ENCODE results near the gene TCF7L2.

The TCF7L2 gene

DNA sequence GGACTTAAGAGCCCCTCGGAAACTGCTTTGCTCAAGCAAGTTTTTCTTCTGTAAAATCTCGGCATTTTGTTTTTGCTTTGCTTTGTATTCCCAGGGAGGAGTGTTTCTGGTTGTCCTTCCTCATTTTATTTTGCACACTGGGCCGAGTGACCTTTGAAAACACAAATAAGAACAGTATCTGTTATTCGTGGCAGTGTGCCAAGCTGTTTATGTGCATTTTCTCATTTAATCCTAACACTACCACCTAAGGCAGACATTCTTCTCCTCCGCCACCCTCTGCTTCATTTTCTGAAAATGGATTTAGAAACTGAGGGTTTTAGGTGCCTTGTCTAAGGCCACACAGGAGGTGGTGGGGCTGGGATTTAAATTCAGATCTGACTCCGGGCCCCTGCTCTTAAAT lies 218.5 kb downstream of the TCF7L2 start:
- Histone ChIP-seq H3K27me3 (replicated peaks in 2 of 5; ENCODE audit: control insufficient read depth in 4 of 5, insufficient read depth in 5 of 5, low read length in 4 of 5) (no peaks in the 10 kb centered on the region), H3K9me3 (ENCODE audit: control extremely low read depth in 1 of 5, control insufficient read depth in 4 of 5, insufficient read depth in 2 of 5, low read depth in 1 of 5, low read length in 4 of 5) (no peaks in the 10 kb centered on the region), H3K27ac (ENCODE audit: insufficient read depth in 1 of 2, low read depth in 1 of 2, low read length in 2 of 2, poor library complexity in 1 of 2, severe bottlenecking in 2 of 2) (no peak overlapping the region), H3K4me1 (ENCODE audit: control extremely low read depth in 1 of 4, control insufficient read depth in 4 of 4, insufficient read depth in 4 of 4, low read length in 3 of 4) (peaks cover 0 to 21% (median 15%) of the 10 kb centered on the region in 4 experiments), H3K36me3 (ENCODE audit: control insufficient read depth in 4 of 4, insufficient read depth in 4 of 4, low read length in 3 of 4) (peaks cover 0 to 9% (median 2%) of the 10 kb centered on the region in 4 experiments), H3K4me3 (ENCODE audit: control insufficient read depth in 1 of 7, extremely low read depth in 1 of 7, insufficient read depth in 4 of 7, low read depth in 2 of 7, low read length in 6 of 7) (no peak overlapping the region)
- ChIA-PET POLR2A (no interaction called here), CTCF (no interaction called here)
- 94% methylated on average over 5 of the region's 6 CpGs for WGBS (ENCODE audit: insufficient coverage)
- DNase-seq = no peak

DNA sequence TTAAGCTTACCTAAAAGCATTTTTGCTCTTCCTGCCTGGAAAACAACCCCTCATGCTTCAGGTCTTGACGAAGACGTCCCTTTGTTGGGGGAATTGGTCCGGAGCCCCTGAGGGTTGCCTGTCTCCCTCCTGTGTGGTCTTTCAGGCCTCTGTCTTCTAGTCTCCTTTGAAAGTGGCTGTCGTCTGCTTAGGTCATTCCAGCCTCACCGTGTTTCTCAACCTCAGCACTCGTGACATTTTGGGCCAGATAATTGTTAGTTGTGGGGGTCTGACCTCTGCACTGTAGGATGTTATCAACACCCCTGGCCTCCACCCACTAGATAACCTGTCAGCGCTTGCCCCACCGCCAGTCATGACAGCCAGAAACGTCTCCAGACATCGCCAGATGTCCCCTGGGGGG lies 219.1 kb downstream of the TCF7L2 start:
- CTCF ChIA-PET = no interaction called here
- H3K27me3 ChIP-seq (replicated peaks in 2 of 5; ENCODE audit: control insufficient read depth in 4 of 5, insufficient read depth in 5 of 5, low read length in 4 of 5) = no peaks in the 10 kb centered on the region
- H3K4me3 ChIP-seq (ENCODE audit: control insufficient read depth in 1 of 7, extremely low read depth in 1 of 7, insufficient read depth in 4 of 7, low read depth in 2 of 7, low read length in 6 of 7) = no peak overlapping the region
- H3K36me3 ChIP-seq (ENCODE audit: control insufficient read depth in 4 of 4, insufficient read depth in 4 of 4, low read length in 3 of 4) = peaks cover 0 to 7% (median 2%) of the 10 kb centered on the region in 4 experiments
- H3K27ac ChIP-seq (ENCODE audit: insufficient read depth in 1 of 2, low read depth in 1 of 2, low read length in 2 of 2, poor library complexity in 1 of 2, severe bottlenecking in 2 of 2) = no peak overlapping the region
- WGBS (ENCODE audit: insufficient coverage) = 96% methylated on average over 7 of the region's 10 CpGs
- no peaks in the 10 kb centered on the region for H3K9me3 ChIP-seq (ENCODE audit: control extremely low read depth in 1 of 5, control insufficient read depth in 4 of 5, insufficient read depth in 2 of 5, low read depth in 1 of 5, low read length in 4 of 5)
- POLR2A ChIA-PET = no interaction called here
- peaks cover 0 to 19% (median 14%) of the 10 kb centered on the region in 4 experiments for H3K4me1 ChIP-seq (ENCODE audit: control extremely low read depth in 1 of 4, control insufficient read depth in 4 of 4, insufficient read depth in 4 of 4, low read length in 3 of 4)
- DNase-seq = no peak

DNA sequence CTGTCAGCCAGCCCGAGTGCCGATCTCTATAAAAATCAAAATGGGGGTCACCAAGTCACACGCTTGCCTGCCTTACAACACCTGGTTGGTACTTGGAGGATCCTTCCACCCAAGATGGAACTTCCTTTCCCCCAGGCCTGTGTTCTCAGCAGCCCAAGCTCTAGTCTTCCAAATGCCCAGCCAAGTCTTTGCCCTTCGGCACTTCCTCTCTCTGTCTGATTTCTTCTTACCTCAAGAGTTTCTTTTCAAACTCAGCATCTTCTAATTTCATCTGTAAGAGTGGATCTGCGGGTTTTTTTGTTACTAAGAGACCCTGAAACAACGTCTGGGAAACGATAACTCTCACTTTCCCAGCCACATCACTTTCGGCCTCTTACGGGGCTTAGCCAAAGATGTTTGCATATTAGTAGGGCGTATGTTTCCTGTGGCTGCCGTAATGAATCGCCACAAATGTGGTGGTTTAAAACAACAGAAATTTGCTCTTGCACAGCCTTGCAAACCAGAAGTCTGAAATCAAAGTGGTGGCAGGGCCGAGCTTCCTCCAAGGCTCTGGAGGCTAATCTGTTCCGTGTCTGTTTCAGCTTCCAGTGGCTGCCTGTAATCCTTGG lies 219.9 kb downstream of the TCF7L2 start:
- ChIA-PET CTCF (no interaction called here), POLR2A (no interaction called here)
- Histone ChIP-seq H3K27me3 (replicated peaks in 2 of 5; ENCODE audit: control insufficient read depth in 4 of 5, insufficient read depth in 5 of 5, low read length in 4 of 5) (no peaks in the 10 kb centered on the region), H3K27ac (ENCODE audit: insufficient read depth in 1 of 2, low read depth in 1 of 2, low read length in 2 of 2, poor library complexity in 1 of 2, severe bottlenecking in 2 of 2) (peak overlapping the region in 1 of 2 experiments; percentile 65), H3K36me3 (ENCODE audit: control insufficient read depth in 4 of 4, insufficient read depth in 4 of 4, low read length in 3 of 4) (peaks cover 0 to 7% (median 2%) of the 10 kb centered on the region in 4 experiments), H3K4me3 (ENCODE audit: control insufficient read depth in 1 of 7, extremely low read depth in 1 of 7, insufficient read depth in 4 of 7, low read depth in 2 of 7, low read length in 6 of 7) (peak overlapping the region in 2 of 7 experiments; percentile 23 to 28), H3K9me3 (ENCODE audit: control extremely low read depth in 1 of 5, control insufficient read depth in 4 of 5, insufficient read depth in 2 of 5, low read depth in 1 of 5, low read length in 4 of 5) (no peaks in the 10 kb centered on the region), H3K4me1 (ENCODE audit: control extremely low read depth in 1 of 4, control insufficient read depth in 4 of 4, insufficient read depth in 4 of 4, low read length in 3 of 4) (peaks cover 0 to 19% (median 14%) of the 10 kb centered on the region in 4 experiments)
- DNase-seq = peak; percentile 54 to 95 (median 93)
- 29% methylated on average over 10 of the region's 14 CpGs for WGBS (ENCODE audit: insufficient coverage)

DNA sequence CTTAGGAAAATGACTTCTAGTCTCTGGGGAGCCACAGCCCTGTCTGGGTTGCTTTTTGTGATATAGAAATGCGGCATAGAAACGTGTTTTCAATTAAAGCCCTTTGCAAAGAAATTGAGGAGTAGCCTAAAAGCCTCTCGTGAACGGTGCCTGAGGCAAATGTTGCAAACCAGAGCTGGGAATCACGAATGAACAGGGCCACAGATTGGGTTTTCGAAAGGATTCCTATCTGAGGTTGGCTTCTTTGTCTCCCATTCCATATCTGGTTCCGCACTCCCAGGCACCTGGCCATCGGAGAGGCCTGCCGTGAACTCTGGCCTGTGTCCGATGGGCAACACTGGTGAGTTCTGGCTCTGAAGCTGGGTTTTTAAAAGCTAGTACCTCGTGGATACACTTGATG lies 221.6 kb downstream of the TCF7L2 start:
- H3K9me3 ChIP-seq (ENCODE audit: control extremely low read depth in 1 of 5, control insufficient read depth in 4 of 5, insufficient read depth in 2 of 5, low read depth in 1 of 5, low read length in 4 of 5) = no peaks in the 10 kb centered on the region
- DNase-seq = no peak
- H3K27ac ChIP-seq (ENCODE audit: insufficient read depth in 1 of 2, low read depth in 1 of 2, low read length in 2 of 2, poor library complexity in 1 of 2, severe bottlenecking in 2 of 2) = no peak overlapping the region
- H3K4me1 ChIP-seq (ENCODE audit: control extremely low read depth in 1 of 4, control insufficient read depth in 4 of 4, insufficient read depth in 4 of 4, low read length in 3 of 4) = peaks cover 0 to 19% (median 14%) of the 10 kb centered on the region in 4 experiments
- peaks cover 0 to 4% (median under 1%) of the 10 kb centered on the region in 4 experiments for H3K36me3 ChIP-seq (ENCODE audit: control insufficient read depth in 4 of 4, insufficient read depth in 4 of 4, low read length in 3 of 4)
- H3K27me3 ChIP-seq (replicated peaks in 2 of 5; ENCODE audit: control insufficient read depth in 4 of 5, insufficient read depth in 5 of 5, low read length in 4 of 5) = no peaks in the 10 kb centered on the region
- ChIA-PET POLR2A (no interaction called here), CTCF (interaction anchor here (0.7 to 1.5 kb wide), 2 partner anchors 45 kb away, joined by 3 to 4 read pairs; no protein-coding TSS in a partner anchor)
- H3K4me3 ChIP-seq (ENCODE audit: control insufficient read depth in 1 of 7, extremely low read depth in 1 of 7, insufficient read depth in 4 of 7, low read depth in 2 of 7, low read length in 6 of 7) = no peak overlapping the region
- WGBS (ENCODE audit: insufficient coverage) = 99% methylated on average over 11 of the region's 11 CpGs

DNA sequence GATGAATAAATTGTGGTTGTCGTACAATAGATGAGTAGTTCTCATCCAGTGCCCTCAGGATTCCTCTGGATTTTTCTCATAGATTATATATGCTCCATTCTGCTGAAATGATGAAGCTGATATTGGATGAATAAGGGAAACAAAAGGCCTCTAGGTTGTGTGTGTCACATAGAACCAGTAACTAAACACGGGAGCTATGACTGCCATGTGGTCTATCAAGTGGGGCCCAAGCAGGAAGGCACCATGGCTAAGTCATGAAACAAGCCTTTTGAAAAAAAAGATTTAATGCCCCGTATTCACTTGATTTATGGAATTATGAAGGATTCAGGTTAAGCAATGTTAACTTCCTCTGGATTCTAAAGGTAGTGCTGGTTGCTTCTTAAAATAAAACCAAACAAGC lies 225.1 kb downstream of the TCF7L2 start:
- CTCF ChIA-PET = interaction anchor here (1.4 kb wide), 1 partner anchor 662 kb away, joined by 3 read pairs; no protein-coding TSS in a partner anchor
- DNase-seq = peak in 1 of 3 donors; percentile 40
- WGBS (ENCODE audit: insufficient coverage) = 51% methylated on average over 3 of the region's 3 CpGs
- H3K4me3 ChIP-seq (ENCODE audit: control insufficient read depth in 1 of 7, extremely low read depth in 1 of 7, insufficient read depth in 4 of 7, low read depth in 2 of 7, low read length in 6 of 7) = no peak overlapping the region
- H3K27ac ChIP-seq (ENCODE audit: insufficient read depth in 1 of 2, low read depth in 1 of 2, low read length in 2 of 2, poor library complexity in 1 of 2, severe bottlenecking in 2 of 2) = no peak overlapping the region
- H3K27me3 ChIP-seq (replicated peaks in 2 of 5; ENCODE audit: control insufficient read depth in 4 of 5, insufficient read depth in 5 of 5, low read length in 4 of 5) = no peaks in the 10 kb centered on the region
- no peaks in the 10 kb centered on the region for H3K9me3 ChIP-seq (ENCODE audit: control extremely low read depth in 1 of 5, control insufficient read depth in 4 of 5, insufficient read depth in 2 of 5, low read depth in 1 of 5, low read length in 4 of 5)
- no peaks in the 10 kb centered on the region for H3K36me3 ChIP-seq (ENCODE audit: control insufficient read depth in 4 of 4, insufficient read depth in 4 of 4, low read length in 3 of 4)
- POLR2A ChIA-PET = no interaction called here
- H3K4me1 ChIP-seq (ENCODE audit: control extremely low read depth in 1 of 4, control insufficient read depth in 4 of 4, insufficient read depth in 4 of 4, low read length in 3 of 4) = peaks cover 0 to 8% (median 6%) of the 10 kb centered on the region in 4 experiments

DNA sequence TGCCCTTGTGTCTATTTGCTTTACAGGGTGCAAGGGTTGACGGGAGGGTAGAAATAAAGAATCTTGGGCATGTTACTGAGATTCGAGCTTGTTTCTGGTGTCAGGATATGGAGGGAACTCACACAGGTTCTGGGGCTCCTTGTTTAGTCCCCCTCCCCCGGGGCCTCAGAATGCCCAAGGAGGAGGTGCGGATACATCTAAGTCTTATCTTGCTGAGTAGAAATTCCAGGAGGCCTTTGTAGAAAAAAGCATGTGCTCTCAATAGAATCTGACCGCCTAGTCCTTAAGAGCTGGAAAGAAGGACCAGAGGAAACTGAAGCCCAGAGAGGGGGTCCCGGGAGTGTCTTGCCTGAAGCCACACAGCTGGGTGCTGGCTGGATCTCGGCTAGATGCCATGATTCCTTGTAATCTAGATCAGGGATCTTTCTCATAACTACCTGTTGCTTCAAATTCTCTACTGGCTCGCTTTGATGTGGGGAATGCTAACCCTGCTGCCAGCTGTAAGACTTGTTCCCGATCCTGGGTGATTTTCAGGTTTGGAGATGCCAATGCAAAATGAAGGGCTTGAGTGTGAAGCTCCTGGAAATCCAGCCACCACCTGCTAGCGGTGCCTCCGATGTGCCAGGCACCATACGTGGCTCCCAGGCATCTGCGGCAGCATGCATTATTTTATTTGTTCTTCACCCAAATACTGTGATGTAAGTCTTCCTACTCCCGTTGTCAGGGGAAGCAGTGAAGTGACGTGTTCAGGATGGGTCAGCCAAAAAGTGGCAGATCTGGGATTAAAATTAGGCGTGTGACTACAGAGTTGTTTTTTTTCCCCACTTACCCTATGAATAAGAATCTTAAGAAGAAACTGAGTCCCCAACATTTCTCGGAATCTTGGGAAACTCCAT lies 226.0 kb downstream of the TCF7L2 start:
- H3K36me3 ChIP-seq (ENCODE audit: control insufficient read depth in 4 of 4, insufficient read depth in 4 of 4, low read length in 3 of 4) = no peaks in the 10 kb centered on the region
- no peak overlapping the region for H3K27ac ChIP-seq (ENCODE audit: insufficient read depth in 1 of 2, low read depth in 1 of 2, low read length in 2 of 2, poor library complexity in 1 of 2, severe bottlenecking in 2 of 2)
- WGBS (ENCODE audit: insufficient coverage) = 96% methylated on average over 16 of the region's 17 CpGs
- no peak overlapping the region for H3K4me3 ChIP-seq (ENCODE audit: control insufficient read depth in 1 of 7, extremely low read depth in 1 of 7, insufficient read depth in 4 of 7, low read depth in 2 of 7, low read length in 6 of 7)
- no peaks in the 10 kb centered on the region for H3K27me3 ChIP-seq (replicated peaks in 2 of 5; ENCODE audit: control insufficient read depth in 4 of 5, insufficient read depth in 5 of 5, low read length in 4 of 5)
- CTCF ChIA-PET = interaction anchor here (1.0 kb wide), 1 partner anchor 12 kb away, joined by 3 read pairs; no protein-coding TSS in a partner anchor
- POLR2A ChIA-PET = no interaction called here
- peaks cover 0 to 8% (median 3%) of the 10 kb centered on the region in 4 experiments for H3K4me1 ChIP-seq (ENCODE audit: control extremely low read depth in 1 of 4, control insufficient read depth in 4 of 4, insufficient read depth in 4 of 4, low read length in 3 of 4)
- no peak for DNase-seq
- H3K9me3 ChIP-seq (ENCODE audit: control extremely low read depth in 1 of 5, control insufficient read depth in 4 of 5, insufficient read depth in 2 of 5, low read depth in 1 of 5, low read length in 4 of 5) = no peaks in the 10 kb centered on the region

All from common myeloid progenitor, CD34-positive (primary cell).